Germinal center (tissue), 1 donor: Measurements from ENCODE around the gene PTPRB.

Experiments used
- DNase-seq: peaks from one replicate; pipeline ENCODE4 v3.0.0; 2012; ENCODE audit warnings: mixed read lengths, low spot score

PTPRB gene

DNA sequence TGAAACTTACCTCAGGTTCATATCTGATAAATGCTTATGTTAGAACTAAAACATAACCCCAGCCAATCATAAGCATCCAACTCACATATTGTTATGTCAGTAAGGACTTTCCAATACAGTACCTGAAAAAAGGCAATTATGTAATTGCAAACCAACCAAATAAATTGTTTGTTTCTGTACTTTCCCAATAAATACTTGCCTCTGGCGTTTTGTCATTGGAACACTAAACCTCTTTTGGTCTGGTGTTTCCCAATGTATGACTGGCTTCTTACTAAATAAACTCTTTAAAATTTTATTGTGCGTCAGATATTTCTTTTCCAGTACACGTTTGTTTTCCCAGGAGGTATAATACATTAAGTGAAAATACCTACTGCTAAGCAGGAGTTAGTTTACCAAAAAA lies 6.7 kb upstream of the PTPRB start:
- no peak for DNase-seq

- no peak for DNase-seq
Observed at GRCh38 chr12:70641691-70642090, 4.5 kb upstream of the PTPRB start.

DNA sequence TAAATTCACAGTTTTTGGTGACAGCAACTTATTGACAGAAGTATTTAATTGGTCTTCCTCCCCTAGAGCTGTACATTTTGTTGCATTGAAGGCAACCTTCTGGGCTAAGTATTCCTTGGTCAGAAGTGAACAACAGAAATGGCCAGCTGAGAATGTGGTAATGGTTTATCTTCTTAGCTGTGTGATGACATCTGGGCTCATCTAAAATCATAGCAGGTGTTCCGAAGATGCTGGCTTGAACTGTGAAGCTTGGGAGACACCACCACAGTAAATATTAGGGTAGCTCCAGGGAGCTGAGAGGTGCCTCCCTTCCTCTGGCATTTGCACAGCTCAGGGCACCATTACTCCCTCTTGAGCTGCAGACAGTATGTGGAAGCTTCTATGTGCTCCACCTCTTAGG lies 3.7 kb upstream of the PTPRB start:
- DNase-seq: no peak

GRCh38 chr12:70639535-70639934 lies 2.3 kb upstream of the PTPRB start:
- no peak for DNase-seq

DNA sequence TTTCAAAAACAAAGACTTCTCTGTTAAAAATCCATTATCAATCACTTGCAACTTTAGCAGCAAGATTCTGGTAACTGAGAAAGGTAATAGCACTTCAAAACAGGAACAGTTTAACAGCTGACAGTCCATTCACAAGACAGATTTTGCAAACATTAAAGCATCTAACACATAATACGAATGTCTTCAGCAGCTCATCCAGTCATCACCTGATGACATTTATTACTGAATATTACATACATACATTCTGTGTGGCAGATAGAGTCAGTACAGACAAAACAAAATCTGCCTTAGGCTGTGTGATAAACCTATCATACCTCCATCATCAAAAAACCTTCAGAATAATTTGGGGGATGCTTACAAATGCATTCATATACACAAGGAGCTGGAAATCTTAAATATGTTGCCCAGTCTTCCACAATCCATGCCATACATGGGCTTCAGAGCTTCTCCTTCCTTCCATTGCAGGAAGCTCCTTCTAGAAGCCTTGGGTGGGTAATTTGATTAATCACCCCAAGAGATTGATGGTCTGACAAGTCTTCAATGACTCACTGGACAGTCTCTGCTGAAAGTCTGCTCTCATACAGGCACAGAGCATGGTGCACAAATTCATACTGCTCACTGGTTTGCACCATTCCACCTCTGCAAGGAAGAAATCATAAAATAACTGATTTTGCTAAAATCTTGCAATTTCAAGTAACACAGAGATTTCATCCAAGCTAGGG lies 1.6 kb upstream of the PTPRB start:
- no peak for DNase-seq

GRCh38 chr12:70635755-70636154 lies 1.5 kb downstream of the PTPRB start:
- DNase-seq: no peak

- DNase-seq: no peak
Observed at GRCh38 chr12:70628701-70629480, 8.3 kb downstream of the PTPRB start.

GRCh38 chr12:70627677-70628076 lies 9.6 kb downstream of the PTPRB start:
- DNase-seq: no peak

DNA sequence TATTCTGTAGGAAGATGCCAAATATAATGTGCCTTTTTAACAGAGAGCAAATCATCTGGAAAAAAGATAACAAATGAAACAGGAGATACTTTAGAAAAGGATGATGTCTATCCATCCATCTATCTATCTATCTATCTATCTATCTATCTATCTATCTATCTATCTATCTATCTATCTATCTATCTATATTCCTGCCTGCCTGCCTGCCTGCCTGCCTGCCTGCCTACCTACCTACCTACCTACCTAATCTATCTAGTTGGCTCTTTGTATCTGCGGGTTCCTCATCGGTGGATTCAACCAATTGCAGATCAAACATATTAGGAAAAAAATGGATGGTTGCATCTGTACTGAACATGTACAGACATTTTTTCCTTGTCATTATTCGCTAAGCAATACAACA lies 11.0 kb downstream of the PTPRB start:
- no peak for DNase-seq

DNA sequence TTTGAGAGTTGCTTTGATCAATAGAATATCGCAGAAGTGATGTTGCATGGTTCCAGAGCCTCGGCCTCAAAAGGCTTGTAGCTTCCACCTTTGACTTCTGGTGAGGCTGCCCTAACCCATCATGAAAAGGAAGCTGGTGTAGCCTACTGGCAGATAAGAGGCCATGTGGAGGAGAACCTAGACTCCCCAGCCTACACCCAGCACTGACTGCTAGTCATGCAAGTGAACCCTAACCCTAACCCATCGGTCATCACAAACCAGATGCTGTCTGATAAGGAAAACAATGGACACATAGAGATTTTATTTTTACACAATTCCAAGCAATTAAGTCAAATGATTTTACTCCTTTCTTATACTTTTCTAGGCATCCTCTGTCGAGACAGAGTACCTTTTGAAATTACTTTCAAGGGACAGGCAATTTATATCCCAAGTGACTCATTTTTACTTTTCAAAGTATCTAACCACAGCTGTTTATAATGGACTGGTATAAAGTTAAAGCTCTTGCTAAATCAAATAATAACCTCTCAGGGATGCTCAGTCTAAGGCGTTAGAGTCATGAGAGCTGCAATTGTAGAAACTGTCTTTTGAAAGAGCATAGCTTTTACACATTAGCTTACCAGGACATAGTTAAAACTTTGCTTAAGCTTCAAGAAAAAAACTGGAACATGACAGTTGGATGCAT lies 17.6 kb downstream of the PTPRB start:
- DNase-seq: no peak

GRCh38 chr12:70618371-70618770 lies 18.9 kb downstream of the PTPRB start:
- DNase-seq: no peak

DNA sequence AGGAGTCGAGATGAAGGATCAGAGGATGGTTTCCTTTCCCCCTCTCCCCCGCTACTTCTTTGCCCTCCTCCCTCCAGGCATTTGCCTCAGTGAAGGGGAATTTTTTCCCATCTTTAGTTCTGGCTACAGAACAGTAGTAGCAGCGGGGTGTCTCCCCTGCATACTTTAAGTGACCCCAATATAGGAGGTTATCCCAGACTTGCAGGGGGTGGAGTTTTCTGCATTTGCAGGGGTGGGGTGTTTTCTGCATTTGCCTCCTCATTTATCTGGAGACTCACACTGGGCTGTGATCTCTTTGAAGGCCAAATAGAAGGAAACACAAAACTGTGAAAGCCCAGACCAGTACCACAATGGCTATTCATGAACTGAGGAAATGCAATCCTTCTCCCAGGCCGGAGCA lies 19.8 kb downstream of the PTPRB start:
- DNase-seq: no peak

DNA sequence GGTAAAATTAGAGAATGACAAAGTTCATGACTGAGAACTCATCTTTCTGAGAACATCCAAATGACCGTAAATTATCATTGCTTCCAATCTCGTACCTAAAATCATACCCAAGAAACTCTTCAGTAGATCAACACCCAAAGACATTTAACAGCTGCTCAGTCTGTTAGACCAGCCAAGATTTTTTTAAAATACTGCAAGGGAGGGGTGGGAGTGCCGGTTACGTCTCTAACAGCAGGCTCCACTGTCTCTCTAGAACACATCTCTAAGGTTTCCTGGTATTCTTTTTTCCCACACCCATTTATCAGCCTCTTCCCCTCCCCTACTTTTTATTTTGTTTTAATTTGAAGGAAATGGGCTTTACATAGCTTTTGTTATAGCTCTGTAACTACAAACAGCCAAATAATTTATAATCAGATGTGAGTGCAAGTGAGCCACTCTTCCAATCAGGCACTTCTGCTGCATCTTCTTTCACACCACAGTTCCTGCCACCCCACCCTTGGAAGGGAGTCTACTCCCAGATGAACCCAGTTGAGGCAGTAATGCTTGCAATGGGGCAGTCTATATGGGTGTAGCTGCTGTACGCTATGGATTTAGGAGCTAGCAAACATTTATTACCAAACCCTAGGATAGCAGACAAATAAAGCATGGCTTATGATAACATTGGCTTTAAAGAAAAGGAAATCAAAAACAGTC lies 21.9 kb downstream of the PTPRB start:
- DNase-seq: no peak

GRCh38 chr12:70609739-70610491 lies 27.3 kb downstream of the PTPRB start:
- peak; percentile 35 for DNase-seq

- DNase-seq: no peak
Observed at GRCh38 chr12:70609203-70609602, 28.0 kb downstream of the PTPRB start.

GRCh38 chr12:70608184-70608583 lies 29.0 kb downstream of the PTPRB start:
- DNase-seq: no peak

DNA sequence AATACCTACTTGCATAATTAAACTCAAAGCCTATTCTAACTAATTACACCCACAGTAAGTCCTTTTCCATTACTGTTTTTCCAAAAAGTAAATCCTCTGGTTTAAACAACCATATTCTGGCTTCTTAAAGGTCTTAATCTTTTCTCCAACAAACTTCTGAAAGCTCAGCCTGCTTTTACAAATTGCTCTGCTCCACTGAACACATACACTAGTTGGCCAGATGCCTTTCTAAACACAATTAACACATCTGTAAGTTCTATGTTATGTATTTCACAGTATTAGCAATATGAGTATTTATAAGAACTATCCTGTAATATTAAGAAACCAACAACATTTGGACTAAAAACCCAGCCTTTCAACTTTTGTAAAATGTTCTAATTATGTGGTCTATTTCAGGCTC lies 30.1 kb downstream of the PTPRB start:
- DNase-seq: no peak

DNA sequence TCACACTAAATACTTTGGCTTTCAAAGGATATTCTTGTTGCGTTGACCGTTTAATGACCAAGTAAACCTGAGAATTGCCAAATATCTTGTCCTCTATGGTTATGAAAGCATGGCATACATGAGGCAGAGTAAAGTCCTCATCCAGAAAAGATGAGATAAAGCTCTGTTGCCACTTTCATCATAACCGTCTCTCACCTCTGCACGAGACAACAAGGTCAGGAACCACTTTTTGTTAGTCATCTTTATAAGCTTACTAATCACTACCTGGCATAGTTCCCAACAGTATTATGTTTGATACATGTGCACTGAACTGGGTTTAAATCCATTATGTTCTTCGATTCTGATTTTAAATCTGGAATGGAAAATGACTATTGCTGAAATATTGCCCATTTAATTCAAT lies 31.3 kb downstream of the PTPRB start:
- no peak for DNase-seq

DNA sequence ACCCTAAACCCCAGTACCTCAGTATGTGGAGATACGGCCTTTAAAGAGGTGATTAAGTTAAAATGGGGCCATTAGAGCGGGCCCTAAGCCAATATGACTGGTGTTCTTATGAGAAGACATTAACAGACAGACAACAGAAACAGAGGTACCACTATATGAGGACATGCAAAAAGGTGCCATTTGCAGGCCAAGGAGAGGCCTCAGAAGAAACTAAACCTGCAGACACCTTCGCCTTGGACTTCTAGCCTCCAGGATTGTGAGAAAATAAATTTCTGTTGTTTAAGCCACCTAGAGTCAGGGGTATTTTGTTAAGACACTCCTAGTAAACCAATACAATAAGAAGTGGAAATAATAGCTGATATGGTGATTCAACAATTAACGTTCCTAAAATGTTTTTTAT lies 32.6 kb downstream of the PTPRB start:
- DNase-seq: no peak

- no peak for DNase-seq
Observed at GRCh38 chr12:70603044-70603443, 34.2 kb downstream of the PTPRB start.

- DNase-seq: no peak
Observed at GRCh38 chr12:70598467-70599193, 38.6 kb downstream of the PTPRB start.
